ENCODE data around the gene ANKS1B.

ANKS1B gene

GRCh38 chr12:98719515-98720504 is 1264.9 kb downstream of the ANKS1B start:
- ATAC-seq, result no peak
- no peak for TF ChIP-seq ZNF70 (CRISPR knock-in tag; IDR thresholded peaks at IDR 0.05)
- no peak for TF ChIP-seq PATZ1 (CRISPR knock-in tag; IDR thresholded peaks at IDR 0.05; ENCODE audit: borderline replicate concordance)
- TF ChIP-seq BACH2 (CRISPR knock-in tag; IDR thresholded peaks at IDR 0.05; ENCODE audit: borderline replicate concordance), result no peak
- no peak for TF ChIP-seq PPARA (CRISPR knock-in tag; IDR thresholded peaks at IDR 0.05; ENCODE audit: borderline replicate concordance)
- TF ChIP-seq CSDC2 (CRISPR knock-in tag; IDR thresholded peaks at IDR 0.05), result no peak
- TF ChIP-seq CREB5 (CRISPR knock-in tag; IDR thresholded peaks at IDR 0.05; ENCODE audit: low read depth), result no peak
- TF ChIP-seq TSHZ2 (CRISPR knock-in tag; IDR thresholded peaks at IDR 0.05), result no peak
- no peak for TF ChIP-seq ZC3H10 (CRISPR knock-in tag; IDR thresholded peaks at IDR 0.05)
- TF ChIP-seq ZNF565 (CRISPR knock-in tag; conservative IDR thresholded peaks at IDR 0.05; ENCODE audit: low read depth), result no peak
- TF ChIP-seq ZFP30 (CRISPR knock-in tag; IDR thresholded peaks at IDR 0.05), result no peak
- TF ChIP-seq ISL1 (CRISPR knock-in tag; IDR thresholded peaks at IDR 0.05), result no peak
- no peak for TF ChIP-seq RARB (CRISPR knock-in tag; IDR thresholded peaks at IDR 0.05)
- no peak for TF ChIP-seq ESRRG (CRISPR knock-in tag; IDR thresholded peaks at IDR 0.05)
- TF ChIP-seq POU6F1 (CRISPR knock-in tag; IDR thresholded peaks at IDR 0.05; ENCODE audit: borderline replicate concordance, low read depth), result no peak
- no peak for TF ChIP-seq ZFP3 (CRISPR knock-in tag; IDR thresholded peaks at IDR 0.05)
- no peak for TF ChIP-seq GLIS3 (CRISPR knock-in tag; IDR thresholded peaks at IDR 0.05)
- no peak for TF ChIP-seq ZNF8 (CRISPR knock-in tag; IDR thresholded peaks at IDR 0.05)
- TF ChIP-seq TCF4 (CRISPR knock-in tag; IDR thresholded peaks at IDR 0.05; ENCODE audit: borderline replicate concordance), result no peak
- TF ChIP-seq OSR1 (CRISPR knock-in tag; IDR thresholded peaks at IDR 0.05), result no peak
- no peak for TF ChIP-seq CSRNP3 (CRISPR knock-in tag; IDR thresholded peaks at IDR 0.05)

- no peak for ATAC-seq
- TF ChIP-seq GLIS3 (CRISPR knock-in tag; IDR thresholded peaks at IDR 0.05) (no peak), RARB (CRISPR knock-in tag; IDR thresholded peaks at IDR 0.05) (no peak), ZFP30 (CRISPR knock-in tag; IDR thresholded peaks at IDR 0.05) (no peak), PPARA (CRISPR knock-in tag; IDR thresholded peaks at IDR 0.05; ENCODE audit: borderline replicate concordance) (no peak), CSDC2 (CRISPR knock-in tag; IDR thresholded peaks at IDR 0.05) (no peak), BACH2 (CRISPR knock-in tag; IDR thresholded peaks at IDR 0.05; ENCODE audit: borderline replicate concordance) (no peak), ZNF565 (CRISPR knock-in tag; conservative IDR thresholded peaks at IDR 0.05; ENCODE audit: low read depth) (no peak), TOX (CRISPR knock-in tag; IDR thresholded peaks at IDR 0.05; ENCODE audit: borderline replicate concordance) (no peak), TCF4 (CRISPR knock-in tag; IDR thresholded peaks at IDR 0.05; ENCODE audit: borderline replicate concordance) (no peak), ZNF8 (CRISPR knock-in tag; IDR thresholded peaks at IDR 0.05) (no peak), TSHZ2 (CRISPR knock-in tag; IDR thresholded peaks at IDR 0.05) (no peak), PATZ1 (CRISPR knock-in tag; IDR thresholded peaks at IDR 0.05; ENCODE audit: borderline replicate concordance) (no peak), ESRRG (CRISPR knock-in tag; IDR thresholded peaks at IDR 0.05) (no peak)
Observed at GRCh38 chr12:98714426-98714825, 1270.3 kb downstream of the ANKS1B start.
